SJSA1 (cell line): ENCODE data around the gene DLGAP1. TPM values are rescaled to one million over a fixed set of nuclear protein-coding genes. Genes with fewer than 3 reads are reported as not detected.

Experiments
- DNase-seq, 2 experiments: peaks; one replicate each; pipeline ENCODE4 v3.0.0-alpha.2; 2015 to 2020; ENCODE audit warnings: low spot score in 2 of 2, low read depth in 1 of 2
- H3K27ac ChIP-seq: fragments of 250-450 bp; sonication (Bioruptor Pico); 2 replicates; pipeline ENCODE4 v1.5.1; 2020; ENCODE audit warnings: mild to moderate bottlenecking, moderate library complexity
- H3K27me3 ChIP-seq: fragments of 250-450 bp; sonication (Bioruptor Pico); replicated peaks from 2 replicates; pipeline ENCODE4 v1.5.1; 2020; ENCODE audit warnings: mild to moderate bottlenecking, moderate library complexity
- H3K36me3 ChIP-seq: fragments of 250-450 bp; sonication (Bioruptor Pico); 2 replicates; pipeline ENCODE4 v1.5.1; 2020; ENCODE audit warnings: mild to moderate bottlenecking
- H3K4me1 ChIP-seq: fragments of 250-450 bp; sonication (Bioruptor Pico); replicated peaks from 2 replicates; pipeline ENCODE4 v1.6.1; 2021; ENCODE audit warnings: mild to moderate bottlenecking
- H3K4me3 ChIP-seq: fragments of 250-450 bp; sonication (Bioruptor Pico); 2 replicates; pipeline ENCODE4 v1.5.1; 2020; ENCODE audit warnings: mild to moderate bottlenecking
- H3K9me3 ChIP-seq: fragments of 250-450 bp; sonication (Bioruptor Pico); replicated peaks from 2 replicates; pipeline ENCODE4 v1.5.1; 2020; ENCODE audit warnings: mild to moderate bottlenecking
- total RNA-seq: library from RNA; depleted of rRNA; stranded (reverse); fragments of >200 nt; shearing (Covaris generic); gene quantifications from 2 replicates; pipeline ENCODE4 v1.2.3, GENCODE V29; 2014

The DLGAP1 gene
- total RNA-seq, 1 experiment from 2014 or later: not detected

- Histone ChIP-seq H3K9me3 (no peaks in the 10 kb centered on the region), H3K27me3 (0 out of 2 replicates have a peak, but pooled peaks cover 5% of the 10 kb centered on the region), H3K4me1 (no peaks in the 10 kb centered on the region), H3K36me3 (no peaks in the 10 kb centered on the region), H3K4me3 (no peak overlapping the region), H3K27ac (no peak overlapping the region)
- no peak for DNase-seq
These were observed 663.9 kb downstream of the DLGAP1 start for GRCh38 chr18:3791238-3791637.

DNA sequence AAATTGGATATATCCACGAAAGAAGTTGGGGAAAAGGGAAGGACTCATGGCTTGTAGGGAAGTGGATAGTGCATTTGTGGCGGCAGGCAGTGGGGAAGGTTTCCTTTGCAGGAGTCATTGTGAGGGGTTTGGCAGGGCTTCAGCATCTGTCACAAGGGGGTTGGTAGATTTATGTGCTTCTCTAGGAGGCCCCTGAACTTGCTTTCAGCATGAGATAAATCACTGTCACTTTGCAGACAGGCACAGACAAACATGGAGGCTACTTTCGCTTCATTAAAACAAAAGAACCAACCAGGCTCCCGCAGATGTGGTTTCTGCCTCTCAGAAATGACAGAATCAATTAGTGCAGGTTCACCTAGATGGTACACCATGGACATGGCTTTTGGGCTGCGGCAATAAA lies 664.4 kb downstream of the DLGAP1 start:
- Histone ChIP-seq H3K27me3 (0 out of 2 replicates have a peak, but pooled peaks cover 5% of the 10 kb centered on the region), H3K4me3 (no peak overlapping the region), H3K36me3 (no peaks in the 10 kb centered on the region), H3K27ac (no peak overlapping the region), H3K4me1 (no peaks in the 10 kb centered on the region), H3K9me3 (no peaks in the 10 kb centered on the region)
- no peak for DNase-seq

DNA sequence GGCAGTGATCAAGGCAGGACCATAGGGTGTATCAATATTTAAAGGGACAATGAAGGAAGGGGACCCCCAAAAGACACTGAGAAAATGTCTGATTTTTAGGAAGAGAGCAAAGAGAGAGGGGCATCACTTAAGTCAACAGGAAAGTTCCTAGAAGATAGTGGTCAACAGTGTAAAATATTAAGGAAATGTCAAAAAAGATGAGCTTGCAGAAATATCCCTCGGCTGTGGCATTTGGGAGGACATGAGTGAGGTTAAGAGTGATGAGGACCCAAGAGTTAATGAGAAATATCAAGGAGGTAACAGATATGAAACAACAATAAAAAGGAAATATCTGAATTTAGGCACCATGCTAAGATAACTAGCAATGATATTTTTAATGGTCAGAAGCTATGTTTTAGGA lies 665.6 kb downstream of the DLGAP1 start:
- H3K27me3 ChIP-seq: 0 out of 2 replicates have a peak, but pooled peaks cover 5% of the 10 kb centered on the region
- no peaks in the 10 kb centered on the region for H3K36me3 ChIP-seq
- H3K4me3 ChIP-seq: no peak overlapping the region
- no peaks in the 10 kb centered on the region for H3K9me3 ChIP-seq
- no peaks in the 10 kb centered on the region for H3K4me1 ChIP-seq
- no peak for DNase-seq
- H3K27ac ChIP-seq: no peak overlapping the region

DNA sequence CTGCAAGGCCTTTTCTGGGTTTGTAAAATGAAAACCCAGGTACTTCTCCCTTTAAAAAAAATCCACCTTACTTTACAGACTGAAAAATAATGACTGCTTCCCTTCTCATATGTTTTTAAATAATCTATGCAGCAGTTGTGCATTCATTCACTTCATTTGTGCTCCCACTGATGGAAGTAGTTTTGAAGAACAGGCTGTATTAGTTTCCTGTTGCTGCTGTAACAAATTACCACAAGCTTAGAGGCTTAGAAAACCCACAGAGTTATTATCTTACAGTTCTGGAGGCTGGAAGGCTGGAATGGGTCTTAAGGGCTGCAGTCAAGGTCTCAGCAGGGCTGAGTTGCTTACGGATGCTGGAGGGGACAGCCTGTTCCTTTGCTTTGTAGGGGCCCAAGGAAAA lies 670.2 kb downstream of the DLGAP1 start:
- Histone ChIP-seq H3K9me3 (no peaks in the 10 kb centered on the region), H3K36me3 (no peaks in the 10 kb centered on the region), H3K27ac (no peak overlapping the region), H3K4me3 (no peak overlapping the region), H3K4me1 (no peaks in the 10 kb centered on the region), H3K27me3 (0 out of 2 replicates have a peak, but pooled peaks cover 5% of the 10 kb centered on the region)
- DNase-seq: no peak

DNA sequence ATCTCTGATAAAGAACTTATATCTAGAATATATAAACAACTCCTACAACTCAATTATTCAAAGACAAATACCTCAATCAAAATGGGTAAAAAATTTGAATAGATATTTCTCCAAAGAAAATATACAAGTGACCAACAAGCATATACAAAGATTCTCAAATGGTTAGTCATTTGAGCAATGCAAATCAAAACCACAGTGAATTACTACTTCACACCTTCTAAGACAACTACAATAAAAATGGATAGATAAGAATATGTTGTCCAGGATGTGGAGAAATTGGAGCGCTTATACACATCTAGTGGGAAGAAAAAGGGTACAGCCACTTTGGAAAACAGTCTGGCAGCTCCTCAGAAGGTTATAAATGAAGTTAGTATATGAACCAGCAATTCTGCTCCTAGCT lies 672.2 kb downstream of the DLGAP1 start:
- no peaks in the 10 kb centered on the region for H3K4me1 ChIP-seq
- no peak for DNase-seq
- no peaks in the 10 kb centered on the region for H3K9me3 ChIP-seq
- H3K27me3 ChIP-seq: no peaks in the 10 kb centered on the region
- no peak overlapping the region for H3K4me3 ChIP-seq
- no peaks in the 10 kb centered on the region for H3K36me3 ChIP-seq
- H3K27ac ChIP-seq: no peak overlapping the region

DNA sequence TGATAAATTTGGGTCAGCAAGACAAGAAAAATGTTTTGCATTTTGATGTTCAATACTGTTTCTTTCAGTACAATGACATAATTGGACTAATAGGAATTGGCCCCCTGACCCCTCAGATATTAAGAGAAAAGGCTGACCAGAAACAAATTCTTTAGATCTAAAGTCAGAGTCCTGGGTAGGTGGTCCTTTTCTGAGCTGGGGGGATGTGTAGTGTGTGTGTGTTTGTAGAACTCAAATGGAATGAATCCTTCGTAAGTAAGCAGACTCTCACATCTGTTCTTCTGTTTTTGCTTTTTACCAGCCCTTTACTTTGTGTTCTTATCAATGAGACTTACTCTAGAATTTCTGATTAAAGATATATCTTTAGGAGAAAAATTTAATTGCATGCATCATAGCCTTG lies 677.4 kb downstream of the DLGAP1 start:
- no peaks in the 10 kb centered on the region for H3K9me3 ChIP-seq
- DNase-seq: no peak
- no peaks in the 10 kb centered on the region for H3K4me1 ChIP-seq
- H3K27ac ChIP-seq: no peak overlapping the region
- H3K36me3 ChIP-seq: no peaks in the 10 kb centered on the region
- peaks cover 5% of the 10 kb centered on the region; the same call in 1 of the 2 replicates for H3K27me3 ChIP-seq
- H3K4me3 ChIP-seq: no peak overlapping the region

- Histone ChIP-seq H3K27ac (no peak overlapping the region), H3K36me3 (no peaks in the 10 kb centered on the region), H3K27me3 (peaks cover 5% of the 10 kb centered on the region; the same call in 1 of the 2 replicates), H3K4me3 (no peak overlapping the region), H3K4me1 (no peaks in the 10 kb centered on the region), H3K9me3 (no peaks in the 10 kb centered on the region)
- DNase-seq: no peak
These were observed 678.0 kb downstream of the DLGAP1 start for GRCh38 chr18:3777122-3777521.

DNA sequence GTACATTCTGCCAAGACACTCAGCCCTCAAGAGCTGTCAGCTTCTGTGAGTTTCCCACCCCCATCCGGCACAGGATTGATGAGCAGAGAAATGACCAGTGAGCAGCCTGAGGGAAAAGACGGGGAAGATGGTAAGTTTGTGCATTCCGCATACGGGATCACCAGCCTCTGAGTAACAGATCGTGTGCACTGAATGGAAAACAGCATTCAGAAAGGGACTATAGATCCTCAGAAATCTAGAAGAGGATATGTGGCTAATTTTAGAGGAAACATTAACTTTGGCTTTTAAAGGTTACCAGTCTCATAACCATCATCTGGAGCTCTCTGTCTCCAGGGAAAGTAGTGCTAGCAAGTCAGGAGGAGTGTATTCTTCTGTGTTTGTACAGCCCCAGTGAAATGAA lies 679.1 kb downstream of the DLGAP1 start:
- Histone ChIP-seq H3K4me3 (no peak overlapping the region), H3K27ac (no peak overlapping the region), H3K9me3 (no peaks in the 10 kb centered on the region), H3K36me3 (no peaks in the 10 kb centered on the region), H3K27me3 (peaks cover 6% of the 10 kb centered on the region; the same call in 1 of the 2 replicates), H3K4me1 (peaks cover 5% of the 10 kb centered on the region; the same call in 1 of the 2 replicates)
- DNase-seq: no peak

DNA sequence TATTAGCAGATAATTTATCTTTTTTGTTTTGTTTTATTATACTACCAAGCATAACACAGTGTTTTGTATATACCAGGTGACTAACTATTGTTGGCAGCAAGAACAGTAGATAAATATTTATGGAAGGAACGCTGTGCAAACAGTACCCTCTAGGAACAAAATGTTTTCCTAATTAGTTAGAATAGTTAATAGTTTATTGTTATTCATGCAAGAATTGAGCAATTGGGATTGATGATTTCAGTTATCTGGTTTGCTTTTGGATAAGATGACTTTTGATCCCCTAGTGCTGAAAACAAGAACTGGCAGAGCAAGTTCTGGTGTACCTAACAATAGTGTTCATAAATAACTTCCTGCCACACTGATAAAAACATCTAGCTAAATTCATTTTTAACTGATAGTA lies 681.8 kb downstream of the DLGAP1 start:
- no peak for DNase-seq
- Histone ChIP-seq H3K27ac (no peak overlapping the region), H3K36me3 (no peaks in the 10 kb centered on the region), H3K4me3 (no peak overlapping the region), H3K9me3 (no peaks in the 10 kb centered on the region), H3K27me3 (peaks cover 14% of the 10 kb centered on the region), H3K4me1 (peaks cover 5% of the 10 kb centered on the region; the same call in 1 of the 2 replicates)

- peak; percentile 70 to 74 for DNase-seq
- H3K36me3 ChIP-seq: no peaks in the 10 kb centered on the region
- H3K4me1 ChIP-seq: peaks cover 5% of the 10 kb centered on the region; the same call in 1 of the 2 replicates
- no peaks in the 10 kb centered on the region for H3K9me3 ChIP-seq
- H3K27ac ChIP-seq: no peak overlapping the region
- peaks cover 19% of the 10 kb centered on the region for H3K27me3 ChIP-seq
- H3K4me3 ChIP-seq: 0 out of 2 replicates have a peak overlapping the region, but pooled peaks have one; percentile 4
These were observed 683.8 kb downstream of the DLGAP1 start for GRCh38 chr18:3771121-3771971.

GRCh38 chr18:3761266-3761665 lies 693.8 kb downstream of the DLGAP1 start:
- Histone ChIP-seq H3K4me1 (no peaks in the 10 kb centered on the region), H3K4me3 (no peak overlapping the region), H3K27me3 (no peaks in the 10 kb centered on the region), H3K9me3 (no peaks in the 10 kb centered on the region), H3K27ac (no peak overlapping the region), H3K36me3 (no peaks in the 10 kb centered on the region)
- DNase-seq: no peak

DNA sequence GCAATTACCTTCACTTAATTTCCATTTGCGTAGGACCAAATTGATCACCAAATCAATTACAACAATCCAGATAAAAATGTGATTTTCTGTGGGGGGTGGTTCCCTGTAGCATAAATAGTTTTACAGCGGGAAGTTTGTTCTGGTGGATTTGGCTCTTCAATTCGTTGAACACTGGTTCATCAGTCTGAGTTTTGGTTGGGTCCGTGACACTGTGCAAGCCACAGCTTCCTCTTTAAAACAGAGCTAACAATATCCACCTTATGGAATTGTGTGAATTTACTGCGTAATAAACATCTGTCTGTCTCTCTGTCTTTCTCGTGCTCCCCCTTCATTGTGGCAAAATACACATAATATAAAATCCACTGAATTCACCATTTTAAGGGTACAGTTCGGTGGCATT lies 694.4 kb downstream of the DLGAP1 start:
- Histone ChIP-seq H3K4me1 (no peaks in the 10 kb centered on the region), H3K27me3 (no peaks in the 10 kb centered on the region), H3K27ac (no peak overlapping the region), H3K36me3 (no peaks in the 10 kb centered on the region), H3K9me3 (no peaks in the 10 kb centered on the region), H3K4me3 (no peak overlapping the region)
- DNase-seq: no peak

DNA sequence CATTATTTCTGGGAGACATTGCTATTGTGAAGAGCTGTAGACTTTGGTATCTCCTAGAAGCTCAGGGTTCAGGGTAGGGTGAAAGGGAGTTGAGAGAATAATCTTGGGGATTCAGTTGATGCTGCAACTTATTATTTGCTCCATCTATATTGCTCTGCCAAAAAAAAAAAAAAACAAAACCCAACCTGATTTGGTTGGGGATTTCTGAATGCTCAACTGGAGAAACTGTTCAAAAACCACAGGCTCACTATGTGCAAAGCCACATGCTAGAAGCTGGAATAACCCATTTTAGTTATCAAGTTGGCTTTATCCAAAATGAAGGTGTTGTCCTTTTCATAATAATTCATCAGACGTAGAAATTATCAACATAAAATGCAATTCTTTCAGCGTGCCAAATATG lies 696.0 kb downstream of the DLGAP1 start:
- no peaks in the 10 kb centered on the region for H3K9me3 ChIP-seq
- H3K4me1 ChIP-seq: no peaks in the 10 kb centered on the region
- H3K27me3 ChIP-seq: no peaks in the 10 kb centered on the region
- H3K36me3 ChIP-seq: no peaks in the 10 kb centered on the region
- no peak for DNase-seq
- no peak overlapping the region for H3K4me3 ChIP-seq
- no peak overlapping the region for H3K27ac ChIP-seq

GRCh38 chr18:3758531-3758930 lies 696.6 kb downstream of the DLGAP1 start:
- Histone ChIP-seq H3K27me3 (no peaks in the 10 kb centered on the region), H3K4me1 (no peaks in the 10 kb centered on the region), H3K4me3 (no peak overlapping the region), H3K27ac (no peak overlapping the region), H3K9me3 (no peaks in the 10 kb centered on the region), H3K36me3 (no peaks in the 10 kb centered on the region)
- no peak for DNase-seq
